Measurements from ENCODE around the gene CRYGS. TPM values are rescaled to one million over a fixed set of nuclear protein-coding genes. Genes with fewer than 3 reads are reported as not detected.

CRYGS gene
- total and polyA plus RNA-seq, 2 donors (not counting 1 experiment from before 2014, with no cell fraction given): 3.6 to 10.9 TPM

DNA sequence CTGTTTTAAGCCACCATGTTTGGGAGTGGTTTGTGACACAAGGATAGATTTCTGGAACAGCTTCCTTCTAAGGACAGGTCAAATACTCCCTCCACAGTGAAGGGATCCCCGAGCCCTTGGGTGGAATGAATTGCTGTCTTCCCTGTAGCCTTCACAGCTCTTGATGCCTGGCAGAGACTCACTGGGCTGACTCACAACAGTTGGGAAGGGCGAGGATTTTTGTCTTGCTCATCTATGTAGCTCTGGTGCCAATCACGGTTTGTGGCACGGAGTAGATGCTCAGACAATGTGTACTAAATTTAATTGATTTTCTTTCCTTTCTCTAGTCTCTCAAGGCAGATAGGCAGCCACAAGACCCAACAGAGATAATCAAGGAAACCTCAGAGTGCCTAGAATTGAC, 27.0 kb downstream of the CRYGS start:
- Histone ChIP-seq H3K9ac (ENCODE audit: low read length) (no peak overlapping the region), H3K36me3 (replicated peaks in 1 of 2; ENCODE audit: control extremely low read depth in 1 of 2, control insufficient read depth in 1 of 2, extremely low read depth in 1 of 2, insufficient read depth in 2 of 2, low read length in 1 of 2) (no peaks in the 10 kb centered on the region), H3K27me3 (replicated peaks in 1 of 4; ENCODE audit: control extremely low read depth in 1 of 4, control insufficient read depth in 3 of 4, insufficient read depth in 4 of 4, low read length in 3 of 4) (peaks cover 0 to 8% (median 0%) of the 10 kb centered on the region in 4 experiments), H3K4me1 (ENCODE audit: control insufficient read depth in 2 of 2, insufficient read depth in 2 of 2, low read length in 2 of 2) (peaks cover 55 to 62% of the 10 kb centered on the region in 2 donors), H3K79me2 (ENCODE audit: control insufficient read depth, insufficient read depth, low read length) (no peaks in the 10 kb centered on the region), H3K27ac (ENCODE audit: low read length in 2 of 2) (no peak overlapping the region), H2AFZ (ENCODE audit: insufficient read depth, low read depth, low read length, poor library complexity, severe bottlenecking) (no peak overlapping the region), H3K4me3 (ENCODE audit: control extremely low read depth in 1 of 5, extremely low read depth in 1 of 5, insufficient read depth in 1 of 5, low read depth in 2 of 5, low read length in 4 of 5) (no peak overlapping the region), H4K20me1 (ENCODE audit: control insufficient read depth, insufficient read depth, low read length, poor library complexity, severe bottlenecking) (no peaks in the 10 kb centered on the region), H3K9me3 (ENCODE audit: control extremely low read depth in 1 of 3, control insufficient read depth in 2 of 3, insufficient read depth in 1 of 3, low read length in 2 of 3) (peaks cover 0 to 8% (median 0%) of the 10 kb centered on the region in 3 donors), H3K4me2 (replicated peaks; ENCODE audit: low read depth, low read length, poor library complexity, severe bottlenecking) (no peak overlapping the region)
- POLR2A ChIA-PET: no interaction called here
- WGBS (ENCODE audit: insufficient coverage): 100% methylated on average over 2 of the region's 4 CpGs
- Mint-ChIP-seq H3K4me1 (peaks cover 62% of the 10 kb centered on the region), H3K27me3 (peaks cover 3% of the 10 kb centered on the region), H3K27ac (no peak overlapping the region), H3K9me3 (ENCODE audit: insufficient read depth) (peaks cover 2% of the 10 kb centered on the region), H3K4me3 (no peak overlapping the region)
- ATAC-seq (ENCODE audit: low read depth) (no peak), DNase-seq (no peak)
- no peak for TF ChIP-seq EZH2 (IDR thresholded peaks at IDR 0.05; ENCODE audit: borderline replicate concordance, insufficient read depth, low read depth, low read length, poor library complexity, severe bottlenecking)
- TF ChIP-seq, protein P1, sequence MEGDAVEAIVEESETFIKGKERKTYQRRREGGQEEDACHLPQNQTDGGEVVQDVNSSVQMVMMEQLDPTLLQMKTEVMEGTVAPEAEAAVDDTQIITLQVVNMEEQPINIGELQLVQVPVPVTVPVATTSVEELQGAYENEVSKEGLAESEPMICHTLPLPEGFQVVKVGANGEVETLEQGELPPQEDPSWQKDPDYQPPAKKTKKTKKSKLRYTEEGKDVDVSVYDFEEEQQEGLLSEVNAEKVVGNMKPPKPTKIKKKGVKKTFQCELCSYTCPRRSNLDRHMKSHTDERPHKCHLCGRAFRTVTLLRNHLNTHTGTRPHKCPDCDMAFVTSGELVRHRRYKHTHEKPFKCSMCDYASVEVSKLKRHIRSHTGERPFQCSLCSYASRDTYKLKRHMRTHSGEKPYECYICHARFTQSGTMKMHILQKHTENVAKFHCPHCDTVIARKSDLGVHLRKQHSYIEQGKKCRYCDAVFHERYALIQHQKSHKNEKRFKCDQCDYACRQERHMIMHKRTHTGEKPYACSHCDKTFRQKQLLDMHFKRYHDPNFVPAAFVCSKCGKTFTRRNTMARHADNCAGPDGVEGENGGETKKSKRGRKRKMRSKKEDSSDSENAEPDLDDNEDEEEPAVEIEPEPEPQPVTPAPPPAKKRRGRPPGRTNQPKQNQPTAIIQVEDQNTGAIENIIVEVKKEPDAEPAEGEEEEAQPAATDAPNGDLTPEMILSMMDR (IDR thresholded peaks at IDR 0.05): no peak
- CTCF ChIA-PET: interaction anchor here (1.2 to 5.7 kb wide), 3 partner anchors 18 to 40 kb away, joined by 3 to 56 read pairs (median 15); no protein-coding TSS in a partner anchor
- intact Hi-C loops (cut with micrococcal nuclease): no loop called here

DNA sequence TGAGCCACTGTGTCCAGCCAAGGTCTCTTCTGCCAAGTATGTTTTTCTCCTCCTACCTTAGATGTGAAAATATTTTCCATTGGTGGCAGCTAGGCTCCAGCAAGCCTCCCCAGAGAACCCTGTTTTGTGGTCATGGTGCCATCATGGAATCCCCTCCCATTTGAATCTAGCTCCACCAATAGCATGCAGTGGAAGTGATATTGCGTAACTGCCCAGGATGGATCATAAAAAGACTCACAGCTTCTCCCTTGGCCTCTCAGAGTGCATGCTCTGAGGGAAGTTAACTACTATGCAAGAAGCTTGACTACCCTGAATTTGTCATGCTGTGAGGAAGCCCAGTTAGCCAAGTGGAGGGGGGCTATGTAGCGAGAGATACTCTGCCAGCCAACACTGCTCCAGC, 27.5 kb downstream of the CRYGS start:
- Mint-ChIP-seq H3K4me1 (peaks cover 62% of the 10 kb centered on the region), H3K4me3 (no peak overlapping the region), H3K27ac (no peak overlapping the region), H3K9me3 (ENCODE audit: insufficient read depth) (peaks cover 2% of the 10 kb centered on the region), H3K27me3 (peaks cover 3% of the 10 kb centered on the region)
- Histone ChIP-seq H2AFZ (ENCODE audit: insufficient read depth, low read depth, low read length, poor library complexity, severe bottlenecking) (no peak overlapping the region), H4K20me1 (ENCODE audit: control insufficient read depth, insufficient read depth, low read length, poor library complexity, severe bottlenecking) (no peaks in the 10 kb centered on the region), H3K4me3 (ENCODE audit: control extremely low read depth in 1 of 5, extremely low read depth in 1 of 5, insufficient read depth in 1 of 5, low read depth in 2 of 5, low read length in 4 of 5) (no peak overlapping the region), H3K9ac (ENCODE audit: low read length) (no peak overlapping the region), H3K9me3 (ENCODE audit: control extremely low read depth in 1 of 3, control insufficient read depth in 2 of 3, insufficient read depth in 1 of 3, low read length in 2 of 3) (peaks cover 0 to 8% (median 0%) of the 10 kb centered on the region in 3 donors), H3K4me1 (ENCODE audit: control insufficient read depth in 2 of 2, insufficient read depth in 2 of 2, low read length in 2 of 2) (peaks cover 51 to 57% of the 10 kb centered on the region in 2 donors), H3K27ac (ENCODE audit: low read length in 2 of 2) (no peak overlapping the region), H3K4me2 (replicated peaks; ENCODE audit: low read depth, low read length, poor library complexity, severe bottlenecking) (no peak overlapping the region), H3K79me2 (ENCODE audit: control insufficient read depth, insufficient read depth, low read length) (no peaks in the 10 kb centered on the region), H3K36me3 (replicated peaks in 1 of 2; ENCODE audit: control extremely low read depth in 1 of 2, control insufficient read depth in 1 of 2, extremely low read depth in 1 of 2, insufficient read depth in 2 of 2, low read length in 1 of 2) (no peaks in the 10 kb centered on the region), H3K27me3 (replicated peaks in 1 of 4; ENCODE audit: control extremely low read depth in 1 of 4, control insufficient read depth in 3 of 4, insufficient read depth in 4 of 4, low read length in 3 of 4) (peaks cover 0 to 8% (median 0%) of the 10 kb centered on the region in 4 experiments)
- TF ChIP-seq, protein P1 (IDR thresholded peaks at IDR 0.05): no peak
- no peak for TF ChIP-seq EZH2 (IDR thresholded peaks at IDR 0.05; ENCODE audit: borderline replicate concordance, insufficient read depth, low read depth, low read length, poor library complexity, severe bottlenecking)
- ATAC-seq (ENCODE audit: low read depth): no peak
- 89% methylated on average over 1 of the region's 2 CpGs for WGBS (ENCODE audit: insufficient coverage)
- intact Hi-C loops (cut with micrococcal nuclease): no loop called here
- CTCF ChIA-PET: interaction anchor here (1.2 to 5.7 kb wide), 3 partner anchors 19 to 40 kb away, joined by 3 to 56 read pairs (median 15); no protein-coding TSS in a partner anchor
- POLR2A ChIA-PET: no interaction called here
- no peak for DNase-seq
